ENCODE measurements around the gene ITGB8. TPM values are rescaled to one million over a fixed set of nuclear protein-coding genes. Genes with fewer than 3 reads are reported as not detected.

The ITGB8 gene
- total and polyA plus RNA-seq, 2 experiments from 2014 or later: 0.71 to 3.0 TPM

DNA sequence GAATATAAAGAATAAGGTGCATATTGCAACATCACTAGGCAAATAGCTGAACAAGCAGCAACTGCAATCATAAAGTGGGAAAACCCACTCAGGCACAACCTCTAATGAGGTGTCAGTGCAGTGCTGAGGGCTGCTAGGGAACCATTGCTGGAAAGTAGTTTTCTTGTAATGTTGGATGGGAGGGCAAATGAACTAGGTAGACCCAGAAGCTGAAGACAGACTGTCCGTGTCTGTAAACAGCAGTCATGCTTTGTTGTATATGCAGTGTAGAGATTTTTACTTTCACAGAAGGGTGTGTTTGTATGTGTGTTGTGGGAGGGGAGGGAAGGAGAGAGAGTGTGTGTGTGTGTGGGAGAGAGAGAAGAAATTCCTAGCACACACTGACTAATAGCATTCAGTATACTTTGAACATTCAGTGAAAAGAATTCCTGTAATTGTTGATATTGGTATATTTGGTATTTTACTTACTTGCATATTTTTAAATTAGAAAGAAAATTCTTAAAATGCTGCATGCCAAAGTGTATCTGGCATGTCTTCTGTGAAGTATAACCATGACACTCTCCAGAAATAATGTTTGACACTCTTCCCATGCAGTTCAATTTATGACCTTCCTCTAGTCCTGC lies 28.8 kb downstream of the ITGB8 start:
- Histone ChIP-seq H3K9me2 (ENCODE audit: insufficient read depth) (no peaks in the 10 kb centered on the region), H3F3A (replicated peaks; ENCODE audit: low read depth) (no peaks in the 10 kb centered on the region), H3K4me3 (no peak overlapping the region), H3K4me2 (no peak overlapping the region), H3K36me3 (ENCODE audit: insufficient read depth) (no peaks in the 10 kb centered on the region), H3K27ac (ENCODE audit: low read depth) (no peak overlapping the region), H3K27me3 (ENCODE audit: insufficient read depth) (no peaks in the 10 kb centered on the region), H3K79me2 (replicated peaks; ENCODE audit: insufficient read depth) (no peaks in the 10 kb centered on the region), H2AFZ (no peak overlapping the region), H4K20me1 (replicated peaks; ENCODE audit: insufficient read depth) (no peaks in the 10 kb centered on the region), H3K4me1 (ENCODE audit: insufficient read depth) (no peaks in the 10 kb centered on the region; the same call in 1 of the 2 replicates)
- DNase-seq (ENCODE audit: low spot score): no peak
- Mint-ChIP-seq H3K4me3 (no peak overlapping the region), H3K36me3 (ENCODE audit: low read depth) (no peaks in the 10 kb centered on the region), H3K4me1 (peaks cover 3% of the 10 kb centered on the region; the same call in 2 of the 3 replicates), H3K27ac (0 out of 2 replicates have a peak overlapping the region, but pooled peaks have one; percentile 24), H3K9me3 (no peaks in the 10 kb centered on the region), H3K27me3 (ENCODE audit: insufficient read depth, low read depth, poor library complexity) (peaks cover 2% of the 10 kb centered on the region)
- no peak for ATAC-seq
- TF ChIP-seq EZH2phosphoT487 (IDR thresholded peaks at IDR 0.05; ENCODE audit: unreplicated experiment) (no peak), NANOG (IDR thresholded peaks at IDR 0.05; ENCODE audit: borderline replicate concordance) (no peak), ZNF331 (CRISPR knock-in tag; IDR thresholded peaks at IDR 0.05; ENCODE audit: low read depth) (no peak), POLR2AphosphoS5 (IDR thresholded peaks at IDR 0.05; ENCODE audit: low read depth) (no peak), STAT1 (IDR thresholded peaks at IDR 0.05; ENCODE audit: unreplicated experiment) (no peak)
- TF ChIP-seq, protein P1, sequence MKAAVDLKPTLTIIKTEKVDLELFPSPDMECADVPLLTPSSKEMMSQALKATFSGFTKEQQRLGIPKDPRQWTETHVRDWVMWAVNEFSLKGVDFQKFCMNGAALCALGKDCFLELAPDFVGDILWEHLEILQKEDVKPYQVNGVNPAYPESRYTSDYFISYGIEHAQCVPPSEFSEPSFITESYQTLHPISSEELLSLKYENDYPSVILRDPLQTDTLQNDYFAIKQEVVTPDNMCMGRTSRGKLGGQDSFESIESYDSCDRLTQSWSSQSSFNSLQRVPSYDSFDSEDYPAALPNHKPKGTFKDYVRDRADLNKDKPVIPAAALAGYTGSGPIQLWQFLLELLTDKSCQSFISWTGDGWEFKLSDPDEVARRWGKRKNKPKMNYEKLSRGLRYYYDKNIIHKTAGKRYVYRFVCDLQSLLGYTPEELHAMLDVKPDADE (IDR thresholded peaks at IDR 0.05): no peak
- TF ChIP-seq, protein P2, sequence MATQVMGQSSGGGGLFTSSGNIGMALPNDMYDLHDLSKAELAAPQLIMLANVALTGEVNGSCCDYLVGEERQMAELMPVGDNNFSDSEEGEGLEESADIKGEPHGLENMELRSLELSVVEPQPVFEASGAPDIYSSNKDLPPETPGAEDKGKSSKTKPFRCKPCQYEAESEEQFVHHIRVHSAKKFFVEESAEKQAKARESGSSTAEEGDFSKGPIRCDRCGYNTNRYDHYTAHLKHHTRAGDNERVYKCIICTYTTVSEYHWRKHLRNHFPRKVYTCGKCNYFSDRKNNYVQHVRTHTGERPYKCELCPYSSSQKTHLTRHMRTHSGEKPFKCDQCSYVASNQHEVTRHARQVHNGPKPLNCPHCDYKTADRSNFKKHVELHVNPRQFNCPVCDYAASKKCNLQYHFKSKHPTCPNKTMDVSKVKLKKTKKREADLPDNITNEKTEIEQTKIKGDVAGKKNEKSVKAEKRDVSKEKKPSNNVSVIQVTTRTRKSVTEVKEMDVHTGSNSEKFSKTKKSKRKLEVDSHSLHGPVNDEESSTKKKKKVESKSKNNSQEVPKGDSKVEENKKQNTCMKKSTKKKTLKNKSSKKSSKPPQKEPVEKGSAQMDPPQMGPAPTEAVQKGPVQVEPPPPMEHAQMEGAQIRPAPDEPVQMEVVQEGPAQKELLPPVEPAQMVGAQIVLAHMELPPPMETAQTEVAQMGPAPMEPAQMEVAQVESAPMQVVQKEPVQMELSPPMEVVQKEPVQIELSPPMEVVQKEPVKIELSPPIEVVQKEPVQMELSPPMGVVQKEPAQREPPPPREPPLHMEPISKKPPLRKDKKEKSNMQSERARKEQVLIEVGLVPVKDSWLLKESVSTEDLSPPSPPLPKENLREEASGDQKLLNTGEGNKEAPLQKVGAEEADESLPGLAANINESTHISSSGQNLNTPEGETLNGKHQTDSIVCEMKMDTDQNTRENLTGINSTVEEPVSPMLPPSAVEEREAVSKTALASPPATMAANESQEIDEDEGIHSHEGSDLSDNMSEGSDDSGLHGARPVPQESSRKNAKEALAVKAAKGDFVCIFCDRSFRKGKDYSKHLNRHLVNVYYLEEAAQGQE (IDR thresholded peaks at IDR 0.05; ENCODE audit: unreplicated experiment): no peak
- TF ChIP-seq, protein P3, sequence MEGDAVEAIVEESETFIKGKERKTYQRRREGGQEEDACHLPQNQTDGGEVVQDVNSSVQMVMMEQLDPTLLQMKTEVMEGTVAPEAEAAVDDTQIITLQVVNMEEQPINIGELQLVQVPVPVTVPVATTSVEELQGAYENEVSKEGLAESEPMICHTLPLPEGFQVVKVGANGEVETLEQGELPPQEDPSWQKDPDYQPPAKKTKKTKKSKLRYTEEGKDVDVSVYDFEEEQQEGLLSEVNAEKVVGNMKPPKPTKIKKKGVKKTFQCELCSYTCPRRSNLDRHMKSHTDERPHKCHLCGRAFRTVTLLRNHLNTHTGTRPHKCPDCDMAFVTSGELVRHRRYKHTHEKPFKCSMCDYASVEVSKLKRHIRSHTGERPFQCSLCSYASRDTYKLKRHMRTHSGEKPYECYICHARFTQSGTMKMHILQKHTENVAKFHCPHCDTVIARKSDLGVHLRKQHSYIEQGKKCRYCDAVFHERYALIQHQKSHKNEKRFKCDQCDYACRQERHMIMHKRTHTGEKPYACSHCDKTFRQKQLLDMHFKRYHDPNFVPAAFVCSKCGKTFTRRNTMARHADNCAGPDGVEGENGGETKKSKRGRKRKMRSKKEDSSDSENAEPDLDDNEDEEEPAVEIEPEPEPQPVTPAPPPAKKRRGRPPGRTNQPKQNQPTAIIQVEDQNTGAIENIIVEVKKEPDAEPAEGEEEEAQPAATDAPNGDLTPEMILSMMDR (conservative IDR thresholded peaks at IDR 0.05; ENCODE audit: low read depth in 2 of 2): no peak

Data from GM23338 (cell line).